ENCODE measurements around the gene RHOXF2. TPM values are rescaled to one million over a fixed set of nuclear protein-coding genes. Genes with fewer than 3 reads are reported as not detected.

Gene RHOXF2
- total and polyA plus RNA-seq, 9 of the 15 experiments (the other 6 are each of a cell fraction or from before 2014, with no cell fraction given): 36.0 to 200 (median 141) TPM

- H4K20me1 ChIP-seq (replicated peaks; ENCODE audit: control insufficient read depth, insufficient read depth, low read length): no peaks in the 10 kb centered on the region
- ChIA-PET POLR2A (no interaction called here), CTCF (ENCODE audit: low intra/inter-chr PET ratio) (no interaction called here)
- H3K4me2 ChIP-seq (ENCODE audit: insufficient read depth, low read length): no peak overlapping the region
- no peaks in the 10 kb centered on the region for H3K79me2 ChIP-seq (ENCODE audit: control insufficient read depth, insufficient read depth, low read length)
- H3K36me3 ChIP-seq (ENCODE audit: control insufficient read depth, insufficient read depth, low read length): no peaks in the 10 kb centered on the region
- ATAC-seq: no peak
- in situ Hi-C loops (cut with MboI): no loop called here
- DNase-seq (ENCODE audit: extremely low read depth in 1 of 4, low spot score in 3 of 4): no peak
- no peak for FAIRE-seq
- intact Hi-C loops (cut with micrococcal nuclease): no loop called here
- no peaks in the 10 kb centered on the region for H3K9me3 ChIP-seq (replicated peaks; ENCODE audit: control insufficient read depth, insufficient read depth, low read depth, low read length)
- no peak overlapping the region for H2AFZ ChIP-seq (ENCODE audit: low read depth, low read length)
- no peak for TF ChIP-seq PREB (CRISPR knock-in tag; IDR thresholded peaks at IDR 0.05)
- no peak for TF ChIP-seq ARID3B (CRISPR knock-in tag; IDR thresholded peaks at IDR 0.05; ENCODE audit: borderline replicate concordance)
- no peak for TF ChIP-seq CTBP1 (IDR thresholded peaks at IDR 0.05; ENCODE audit: borderline replicate concordance)
- no peak for TF ChIP-seq STAT6 (CRISPR knock-in tag; IDR thresholded peaks at IDR 0.05)
- H3K27me3 ChIP-seq (ENCODE audit: control insufficient read depth in 2 of 2, insufficient read depth in 2 of 2, low read length in 2 of 2): no peaks in the 10 kb centered on the region; a peak in 1 of 5 replicates
- 70% methylated on average over 10 of the region's 11 CpGs for WGBS (ENCODE audit: insufficient coverage, low coverage, missing lambda C conversion rate)
- no peak overlapping the region for H3K27ac ChIP-seq (ENCODE audit: extremely low read depth, low read depth, low read length)
- H3K4me3 ChIP-seq: no peak overlapping the region
- no TSS peak for BruUV-seq (replicated peaks)
- H3K9me1 ChIP-seq (ENCODE audit: control insufficient read depth, insufficient read depth, low read length): no peaks in the 10 kb centered on the region
- H3K9ac ChIP-seq (ENCODE audit: insufficient read depth in 1 of 2, low read depth in 2 of 2, low read length in 2 of 2): no peak overlapping the region
- no peaks in the 10 kb centered on the region; a peak in 2 of 5 replicates for H3K4me1 ChIP-seq (replicated peaks in 1 of 2; ENCODE audit: control insufficient read depth in 2 of 2, insufficient read depth in 2 of 2, low read length in 2 of 2)
Observed at GRCh38 chrX:120200851-120201250, 42.4 kb downstream of the RHOXF2 start.
